Esophagus mucosa (tissue), 1 donor: ENCODE data around the gene XPR1. TPM values are rescaled to one million over a fixed set of nuclear protein-coding genes. Genes with fewer than 3 reads are reported as not detected.
"Not testable (repeated sequence)": the region's sequence is repeated elsewhere in the genome, so short reads cannot be mapped to it uniquely, and the experiment has no call there.

ENCODE experiments used
- ATAC-seq: fragments of 200-7000 bp; cut with Tn5 transposase; one replicate; pipeline ENCODE4 v1.9.1; 2020
- total RNA-seq: library from RNA; stranded (reverse); gene quantifications from one replicate; pipeline ENCODE4 v1.2.4, GENCODE V29; 2023
- donor health status: DM: yes; HTN: yes; CAD: no.

Gene XPR1
- total RNA-seq, 1 donor from 2014 or later = 15.9 TPM

DNA sequence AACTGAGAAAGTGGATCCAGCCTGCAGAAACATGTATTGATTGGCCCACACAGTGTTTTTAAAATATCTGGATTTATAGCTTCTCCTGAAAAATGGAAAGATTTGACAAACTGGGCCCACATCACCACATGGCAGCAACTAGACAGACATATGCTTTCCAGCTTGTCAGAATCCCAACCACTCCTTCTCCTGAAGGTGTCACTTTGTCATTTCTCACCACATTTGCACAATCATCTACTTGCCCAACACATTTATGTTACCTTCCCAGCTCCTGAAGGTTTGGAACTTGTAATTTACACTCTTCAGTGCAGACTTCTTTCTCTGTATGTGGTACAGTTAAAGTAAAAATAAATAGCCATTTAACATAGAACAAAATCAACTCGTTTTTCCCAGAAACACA lies 154.8 kb downstream of the XPR1 start:
- ATAC-seq = no peak

DNA sequence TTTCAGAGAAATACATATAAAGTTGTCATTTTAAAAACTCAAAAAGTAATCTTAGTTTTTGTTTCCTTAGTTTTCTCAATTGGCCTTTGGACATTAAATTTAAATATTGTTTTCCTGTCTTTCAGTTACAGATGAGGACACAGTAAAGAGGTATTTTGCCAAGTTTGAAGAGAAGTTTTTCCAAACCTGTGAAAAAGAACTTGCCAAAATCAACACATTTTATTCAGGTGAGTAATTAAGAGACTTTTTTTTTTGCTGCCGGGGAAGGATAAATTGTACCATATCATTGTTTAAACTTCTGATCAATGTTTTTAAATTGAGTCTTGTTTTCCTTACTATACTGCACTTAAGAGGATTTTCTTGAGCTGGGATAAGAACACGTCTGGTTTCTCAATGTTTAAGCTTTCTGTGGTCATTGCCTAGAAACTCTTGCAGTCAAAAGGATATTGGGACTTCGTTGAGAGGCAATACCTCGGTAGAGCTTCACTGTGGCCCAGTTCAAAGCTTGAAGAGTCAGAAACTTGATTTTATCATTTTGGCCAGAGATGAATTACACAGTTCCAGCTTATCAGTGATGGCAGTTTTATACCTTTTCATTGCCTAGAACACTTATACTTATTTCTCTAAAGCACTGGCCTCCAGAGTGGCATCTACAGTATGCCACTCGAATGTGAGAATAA lies 155.9 kb downstream of the XPR1 start:
- ATAC-seq = no peak

DNA sequence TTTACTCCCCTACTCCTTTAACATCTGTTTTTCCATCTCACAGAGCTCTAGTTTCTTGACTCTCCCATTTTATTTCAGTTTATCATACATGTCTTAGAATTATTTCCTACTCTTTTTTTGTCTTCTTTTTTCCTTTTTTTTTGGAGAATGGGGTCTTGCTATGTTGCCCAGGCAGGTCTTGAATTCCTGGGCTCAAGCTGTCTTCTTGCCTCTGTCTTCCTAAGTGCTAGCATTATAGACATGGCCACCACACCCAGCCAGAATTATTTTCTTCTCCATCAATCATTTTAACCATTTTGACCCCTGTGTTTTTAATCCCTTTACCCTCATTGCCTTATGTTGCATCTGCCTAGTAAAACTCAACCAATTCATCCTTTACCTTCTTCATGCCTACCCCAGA lies 157.6 kb downstream of the XPR1 start:
- no peak for ATAC-seq

DNA sequence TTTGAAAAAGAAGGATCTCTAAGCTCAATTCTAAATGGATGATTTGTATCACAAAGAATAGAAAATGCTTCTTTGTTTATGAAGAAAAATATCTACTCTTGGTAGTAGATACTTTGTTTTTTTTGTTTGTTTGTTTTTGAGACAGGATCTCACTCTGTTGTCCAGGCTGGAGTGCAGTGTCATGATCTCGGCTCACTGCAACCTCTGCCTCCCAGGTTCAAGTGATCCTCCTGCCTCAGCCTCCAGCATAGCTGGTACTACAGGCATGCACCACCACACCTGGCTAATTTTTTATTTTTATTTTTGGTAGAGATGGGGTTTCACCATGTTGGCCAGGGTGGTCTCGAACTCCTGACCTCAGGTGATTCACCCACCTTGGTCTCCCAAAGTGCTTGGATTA lies 159.3 kb downstream of the XPR1 start:
- not testable (repeated sequence) for ATAC-seq

DNA sequence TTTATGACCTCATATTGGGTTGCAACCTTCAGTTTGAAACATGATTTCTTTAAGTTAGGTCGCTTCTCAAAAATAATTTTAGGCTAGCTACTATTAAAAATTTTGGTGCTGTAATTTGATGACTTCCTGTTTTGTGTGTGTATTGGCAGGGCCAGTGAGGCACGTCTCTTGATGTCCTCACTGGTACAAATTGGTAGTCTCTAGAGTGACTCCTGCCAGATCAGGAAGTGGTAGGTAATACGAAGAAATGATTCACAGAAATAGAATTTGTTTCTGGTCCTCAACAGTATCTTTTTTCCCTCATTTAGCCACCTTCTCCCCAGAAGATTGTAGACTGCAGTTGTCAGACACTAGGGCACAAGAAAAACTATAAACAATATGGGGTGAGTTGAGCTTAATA lies 160.0 kb downstream of the XPR1 start:
- no peak for ATAC-seq

DNA sequence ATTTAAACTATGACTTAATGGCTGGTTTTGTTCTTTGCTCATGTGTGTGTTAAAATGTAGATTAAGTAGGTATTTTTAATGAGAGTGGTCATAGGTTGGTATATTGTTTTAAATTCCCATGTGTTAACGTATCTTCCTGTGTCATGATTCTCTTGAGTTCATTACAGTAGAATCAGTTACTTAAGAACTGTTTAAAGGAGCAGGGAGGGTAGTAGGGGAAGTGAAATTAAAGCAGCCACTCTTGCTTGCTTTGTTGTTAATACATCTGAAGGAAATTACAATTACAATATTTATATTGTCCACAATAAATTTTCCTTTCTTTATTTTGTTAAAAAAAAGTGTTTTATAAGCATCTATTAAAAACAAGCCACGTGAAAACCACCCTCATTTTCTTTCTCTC lies 161.6 kb downstream of the XPR1 start:
- no peak for ATAC-seq

DNA sequence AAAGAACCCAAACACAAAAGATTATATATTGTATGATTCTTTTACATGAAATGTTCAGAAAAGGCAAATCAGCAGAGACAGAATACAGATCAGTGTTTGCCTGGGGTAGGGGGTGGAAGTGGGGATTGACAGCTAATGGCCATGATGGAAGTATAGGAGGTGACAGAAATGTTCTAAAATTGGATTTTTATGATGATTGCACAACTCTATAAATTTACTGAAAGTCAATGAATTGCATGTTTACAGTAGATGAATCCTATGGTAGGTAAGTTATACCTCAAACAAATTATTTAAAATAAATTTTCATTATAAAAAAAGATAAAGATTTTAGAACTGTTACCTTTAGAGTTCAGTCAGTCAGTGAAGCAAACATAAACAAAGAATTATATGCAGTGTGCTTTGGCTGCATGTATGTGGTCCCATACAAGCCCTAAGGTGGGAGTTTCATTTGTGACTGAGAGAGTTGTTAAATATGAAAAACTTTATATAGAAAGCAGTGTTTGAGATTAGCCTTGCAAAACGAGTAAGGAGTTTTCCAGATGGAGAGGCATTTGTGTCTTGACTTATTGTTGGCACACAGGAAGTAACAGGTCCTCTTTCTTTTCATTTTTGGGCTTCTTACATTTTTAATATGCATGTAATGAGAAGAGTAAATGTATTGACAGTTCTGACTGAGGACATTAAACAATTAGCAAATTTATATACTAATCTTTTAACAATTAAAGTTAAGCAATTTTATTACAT lies 165.2 kb downstream of the XPR1 start:
- no peak for ATAC-seq

DNA sequence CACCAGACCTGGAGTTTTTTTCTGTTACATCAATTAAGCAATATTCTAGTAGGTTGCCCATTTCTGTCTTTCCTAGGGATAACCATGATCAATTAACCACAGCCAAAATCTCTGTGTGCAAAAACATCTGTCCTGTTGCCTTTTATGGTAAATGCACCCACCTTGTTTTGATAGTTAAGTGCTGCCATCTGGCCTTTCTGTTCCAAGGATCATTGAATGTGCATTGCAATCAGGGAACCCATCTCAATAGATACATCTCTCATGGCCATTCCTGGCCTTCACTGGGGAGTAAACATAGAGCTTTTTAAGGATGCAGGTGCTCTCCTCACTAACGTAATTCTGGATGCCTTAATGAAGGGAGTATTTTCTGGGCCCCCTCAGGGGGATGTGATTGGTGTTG lies 169.1 kb downstream of the XPR1 start:
- ATAC-seq = no peak

DNA sequence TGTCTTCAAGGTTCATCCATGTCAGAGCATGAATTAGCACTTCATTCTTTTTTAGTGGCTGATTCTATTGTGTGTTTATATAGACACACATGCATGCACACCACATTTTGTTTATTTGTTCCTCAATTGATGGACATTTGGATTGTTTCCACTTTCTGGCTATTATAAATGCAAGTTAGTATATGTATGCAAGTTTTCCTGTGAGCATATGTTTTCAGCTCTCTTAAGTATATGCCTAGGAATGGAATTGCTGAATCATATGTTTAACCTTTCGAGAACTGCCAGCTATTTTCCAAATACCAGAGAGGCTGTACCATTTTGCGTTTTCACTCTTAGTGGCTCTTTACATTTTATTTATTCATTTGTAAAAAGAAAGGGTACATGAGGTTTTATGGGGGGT lies 171.0 kb downstream of the XPR1 start:
- no peak for ATAC-seq

DNA sequence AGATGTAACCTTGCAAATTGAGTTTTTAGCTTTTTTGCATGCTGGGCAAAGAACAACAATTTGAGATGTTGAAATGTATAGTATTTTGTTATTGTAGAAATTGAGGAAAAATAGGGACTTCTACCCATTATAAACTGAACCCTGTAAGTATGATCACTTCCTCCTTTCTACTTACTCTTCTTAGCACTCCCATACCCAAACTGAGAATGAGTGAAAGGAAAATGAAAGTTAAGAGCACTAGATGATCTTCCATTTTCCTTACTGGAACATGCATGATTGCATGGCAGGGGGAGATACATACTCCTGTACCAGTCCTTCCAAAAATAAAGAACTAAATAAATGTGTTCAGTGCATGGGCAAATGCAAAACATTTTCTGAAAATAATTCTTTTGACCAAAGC lies 173.5 kb downstream of the XPR1 start:
- ATAC-seq = no peak

DNA sequence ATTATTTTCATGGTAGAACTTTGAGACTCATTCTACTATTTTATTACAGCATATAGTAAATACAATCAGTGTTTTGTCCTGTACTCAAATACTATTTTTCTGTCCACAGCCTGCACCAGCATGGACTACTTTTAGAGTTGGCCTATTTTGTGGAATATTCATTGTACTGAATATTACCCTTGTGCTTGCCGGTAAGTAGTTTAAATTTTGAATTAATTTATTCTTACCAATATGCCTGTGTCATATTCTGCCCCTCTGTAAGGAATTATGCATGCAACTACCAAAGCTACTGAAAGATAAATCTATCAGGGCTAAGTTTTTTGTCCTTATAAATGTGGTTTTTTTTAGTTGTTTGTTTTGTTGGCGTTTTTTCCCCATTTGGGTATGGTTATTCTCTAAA lies 179.5 kb downstream of the XPR1 start:
- ATAC-seq = no peak

DNA sequence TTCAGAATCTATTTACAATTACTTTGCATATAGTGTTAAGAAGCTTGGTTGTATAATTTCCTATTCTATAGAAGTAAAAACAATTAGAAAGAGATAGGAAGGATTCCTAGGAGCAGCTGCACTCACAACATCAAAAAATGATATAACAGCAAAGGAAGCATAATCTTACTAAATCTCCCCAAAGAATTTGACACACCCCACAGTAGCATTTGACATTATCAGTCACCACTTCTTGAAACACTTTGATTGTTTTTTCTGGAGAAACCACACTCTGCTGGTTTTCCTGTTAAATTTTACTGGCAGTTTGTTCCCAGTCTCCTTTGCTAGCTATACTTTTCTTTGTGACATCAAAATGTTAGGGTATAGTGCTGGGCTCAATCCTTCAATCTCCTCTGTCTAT lies 180.1 kb downstream of the XPR1 start:
- ATAC-seq = no peak

DNA sequence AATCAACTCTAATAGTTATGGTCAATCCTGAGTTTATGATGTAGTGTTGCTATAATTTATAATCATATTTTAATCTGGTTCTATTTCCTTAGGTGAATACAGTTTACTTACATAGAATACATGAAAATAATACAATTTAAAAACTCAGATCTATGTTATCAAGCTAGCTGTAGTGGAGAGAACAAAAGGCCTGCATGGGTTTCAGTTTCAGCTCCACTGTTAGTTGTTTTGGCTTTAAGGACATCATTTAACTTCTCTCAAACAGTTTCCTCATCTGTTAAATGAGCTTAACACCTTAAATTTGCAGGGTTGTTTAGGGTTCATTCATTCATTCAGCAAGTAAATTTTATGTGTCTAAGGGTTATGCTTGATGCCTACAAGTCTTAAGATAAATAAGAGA lies 182.4 kb downstream of the XPR1 start:
- ATAC-seq = no peak

DNA sequence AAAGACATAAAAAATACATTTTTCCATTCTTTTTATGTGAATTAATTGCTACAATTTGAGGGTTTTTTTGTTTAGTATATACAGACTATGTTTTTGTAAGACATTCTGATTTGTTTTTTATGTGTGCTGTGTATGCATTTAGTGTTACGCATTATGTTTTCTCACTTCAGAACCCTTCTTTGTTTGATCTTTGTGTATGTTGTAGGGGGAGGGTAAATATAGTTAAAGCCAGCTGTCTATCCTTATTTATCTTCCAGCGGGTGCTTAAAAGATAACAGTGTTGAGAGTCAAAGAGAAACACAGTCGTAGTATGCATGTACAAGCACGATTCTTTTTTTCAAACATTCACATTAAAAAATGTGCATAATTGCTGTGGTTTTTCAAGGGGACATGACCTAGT lies 183.4 kb downstream of the XPR1 start:
- ATAC-seq = no peak

DNA sequence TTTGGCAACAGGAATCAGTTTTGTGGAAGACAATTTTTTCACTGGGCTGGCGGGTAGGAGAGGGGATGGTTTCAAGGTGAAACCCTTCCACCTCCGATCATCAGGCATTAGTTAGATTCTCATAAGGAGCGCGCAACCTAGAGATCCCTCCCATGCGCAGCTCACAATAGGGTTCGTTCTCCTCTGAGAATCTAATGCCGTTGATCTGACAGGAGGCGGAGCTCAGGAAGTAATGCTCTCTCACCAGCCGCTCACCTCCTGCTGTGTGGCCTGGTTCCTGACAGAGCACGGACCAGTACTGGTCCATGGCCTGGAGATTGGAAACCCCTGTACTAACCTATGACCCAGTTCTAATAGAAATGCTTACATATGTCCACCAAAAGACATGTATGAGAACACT lies 184.3 kb downstream of the XPR1 start:
- no peak for ATAC-seq

DNA sequence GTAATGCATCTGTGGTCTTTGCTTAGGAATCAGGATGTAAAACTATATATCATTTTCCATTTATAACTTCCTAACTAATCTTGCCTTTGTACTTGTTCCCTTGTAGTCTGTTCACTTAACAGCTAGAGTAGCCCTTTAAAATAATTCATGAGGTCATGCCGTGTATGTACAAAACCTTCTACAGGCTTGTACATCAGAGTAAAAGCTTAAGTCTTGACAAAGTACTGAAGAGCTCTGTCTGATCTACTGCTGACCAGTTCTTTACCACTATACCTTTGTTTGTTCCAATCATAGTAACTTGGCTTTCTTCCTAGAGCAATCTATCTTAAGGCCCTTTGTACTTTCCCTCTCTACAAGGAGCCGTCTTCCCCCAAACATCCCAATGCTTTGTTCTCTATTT lies 190.1 kb downstream of the XPR1 start:
- ATAC-seq = no peak

DNA sequence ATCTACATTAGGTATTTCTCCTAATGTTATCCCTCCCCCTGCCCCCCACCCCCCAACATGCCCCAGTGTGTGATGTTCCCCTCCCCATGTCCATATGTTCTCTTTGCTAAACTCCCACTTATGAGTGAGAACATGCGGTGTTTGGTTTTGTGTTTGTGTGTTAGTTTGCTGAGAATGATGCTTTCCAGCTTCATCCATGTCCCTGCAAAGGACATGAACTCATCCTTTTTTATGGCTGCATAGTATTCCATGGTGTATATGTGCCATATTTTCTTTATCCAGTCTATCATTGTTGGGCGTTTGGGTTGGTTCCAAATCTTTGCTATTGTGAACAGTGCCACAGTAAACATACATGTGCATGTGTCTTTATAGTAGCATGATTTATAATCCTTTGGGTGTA lies 199.7 kb downstream of the XPR1 start:
- not testable (repeated sequence) for ATAC-seq

DNA sequence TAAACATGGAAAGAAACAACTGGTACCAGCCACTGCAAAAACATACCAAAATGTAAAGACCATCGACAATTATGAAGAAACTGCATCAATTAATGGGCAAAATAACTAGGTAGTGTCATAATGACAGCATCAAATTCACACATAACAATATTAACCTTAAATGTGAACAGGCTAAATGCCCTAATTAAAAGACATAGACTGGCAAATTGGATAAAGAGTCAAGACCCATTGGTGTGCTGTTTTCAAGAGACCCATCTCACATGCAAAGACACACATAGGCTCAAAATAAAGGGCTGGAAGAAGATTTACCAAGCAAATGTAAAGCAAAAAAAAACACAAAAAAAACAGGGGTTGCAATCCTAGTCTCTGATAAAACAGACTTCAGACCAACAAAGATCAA lies 201.4 kb downstream of the XPR1 start:
- ATAC-seq = not testable (repeated sequence)

DNA sequence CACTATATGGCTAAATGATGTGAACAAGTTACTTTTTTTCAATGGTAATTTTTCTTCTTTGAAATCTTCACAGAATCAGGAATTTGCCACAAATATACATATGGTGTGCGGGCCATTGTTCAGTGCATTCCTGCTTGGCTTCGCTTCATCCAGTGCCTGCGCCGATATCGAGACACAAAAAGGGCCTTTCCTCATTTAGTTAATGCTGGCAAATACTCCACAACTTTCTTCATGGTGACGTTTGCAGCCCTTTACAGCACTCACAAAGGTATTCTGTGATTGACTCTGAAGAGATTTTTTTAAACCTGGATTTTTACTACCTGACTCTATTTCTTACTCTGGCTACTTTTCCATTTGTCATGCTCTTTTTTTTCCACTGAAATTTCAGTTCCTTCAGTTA lies 204.6 kb downstream of the XPR1 start:
- ATAC-seq = no peak

DNA sequence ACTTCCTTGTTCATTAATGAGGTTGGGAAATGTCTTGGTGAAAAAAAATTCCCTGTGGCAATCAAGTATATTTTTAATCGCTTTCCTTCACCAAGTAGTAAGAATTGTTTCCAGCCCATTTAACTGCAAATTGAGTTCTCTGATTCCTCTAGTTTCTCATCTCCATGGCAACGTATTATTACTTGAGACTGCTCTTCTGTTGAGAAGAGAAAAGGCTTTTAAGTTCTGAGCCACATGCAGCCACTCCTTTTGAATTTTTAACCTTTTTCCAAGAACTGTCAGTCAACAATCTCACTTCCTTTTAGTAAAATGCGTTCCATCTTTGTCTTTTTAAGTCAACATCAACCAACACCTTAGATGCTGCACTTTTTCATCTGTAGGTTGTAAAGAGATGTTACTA lies 205.2 kb downstream of the XPR1 start:
- ATAC-seq = no peak

DNA sequence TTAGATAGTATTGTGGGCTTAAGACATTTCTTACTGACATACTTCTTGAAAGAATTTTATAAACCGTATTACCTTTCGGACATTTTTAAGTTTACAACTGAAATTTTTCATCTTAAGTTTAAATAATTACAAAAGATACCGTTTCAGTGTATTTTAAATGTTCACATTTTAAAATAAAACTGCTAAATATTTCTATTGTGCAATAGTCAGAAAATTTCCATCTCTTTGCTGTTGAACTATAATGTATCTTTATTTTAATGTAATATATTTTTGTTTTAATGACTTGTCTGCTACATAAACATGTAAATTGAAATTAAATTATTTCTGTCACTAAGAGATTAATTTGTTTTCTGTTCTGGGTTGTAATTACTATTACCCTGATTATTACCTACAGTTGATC lies 206.7 kb downstream of the XPR1 start:
- no peak for ATAC-seq

DNA sequence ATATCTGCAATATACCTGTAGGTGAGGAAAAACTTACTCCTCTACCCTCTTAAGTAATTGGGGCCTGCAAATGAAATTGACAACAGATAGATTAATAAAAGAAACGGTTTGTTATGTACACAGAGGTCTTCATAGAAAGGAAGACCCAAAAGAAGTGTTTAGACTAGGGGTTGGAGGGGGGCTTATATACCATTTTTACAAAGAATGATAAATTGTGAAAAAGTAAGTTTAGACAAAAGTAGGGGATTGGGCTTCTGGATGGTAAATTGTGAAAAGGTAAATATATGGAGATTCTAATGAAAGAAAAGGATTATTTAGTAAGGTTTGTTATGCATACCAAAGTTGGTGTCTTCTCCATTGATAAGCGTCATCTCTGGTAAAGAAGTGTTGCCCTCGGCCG lies 207.7 kb downstream of the XPR1 start:
- no peak for ATAC-seq

DNA sequence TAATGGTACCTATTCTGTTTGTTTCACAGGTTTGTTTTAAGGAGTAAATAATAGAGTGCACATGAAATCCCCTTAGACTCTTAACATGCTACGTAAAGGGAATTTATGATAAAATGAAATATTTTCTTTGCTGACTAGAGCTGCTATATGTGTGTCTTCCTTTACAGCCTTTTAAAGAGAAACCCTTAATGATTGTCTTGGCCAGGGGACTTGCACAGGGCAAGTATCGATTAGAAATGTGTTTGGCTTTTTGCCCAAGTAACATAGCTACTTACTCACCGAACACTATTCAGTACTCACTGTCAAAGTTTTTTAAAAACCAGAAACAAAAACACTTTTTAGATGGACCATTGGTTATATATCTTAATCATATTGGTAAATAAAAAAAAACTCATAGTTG lies 209.6 kb downstream of the XPR1 start:
- no peak for ATAC-seq

DNA sequence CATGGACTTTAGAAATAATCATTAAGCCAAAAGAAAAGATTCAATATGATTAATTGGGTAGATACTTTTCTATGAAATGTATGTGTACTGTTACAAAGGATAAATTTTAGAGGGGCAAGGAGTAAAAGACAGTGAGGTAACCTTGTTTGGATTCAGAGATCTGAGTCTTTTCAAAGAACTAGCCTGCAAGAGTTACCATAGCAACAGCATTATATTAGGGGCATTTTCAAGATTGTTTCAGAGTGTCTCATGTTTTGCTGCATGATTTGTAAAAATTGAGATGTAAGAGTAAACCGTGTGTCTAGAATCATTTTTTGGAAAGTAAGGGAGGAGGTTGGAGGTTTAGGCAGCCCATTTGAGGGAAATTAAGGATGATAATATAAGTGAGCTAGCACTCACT lies 210.2 kb downstream of the XPR1 start:
- no peak for ATAC-seq
